HG03520 (cell line): ENCODE measurements around the gene BCAS3.
"Not testable (repeated sequence)": the region's sequence is repeated elsewhere in the genome, so short reads cannot be mapped to it uniquely, and the experiment has no call there.

Source experiments
- ATAC-seq: cut with Tn5 transposase; IDR thresholded peaks from one replicate; pipeline ENCODE4 v1.9.1; 2021; ENCODE audit warnings: mild to moderate bottlenecking, moderate library complexity; ENCODE audit not compliant: unreplicated experiment

The BCAS3 gene

DNA sequence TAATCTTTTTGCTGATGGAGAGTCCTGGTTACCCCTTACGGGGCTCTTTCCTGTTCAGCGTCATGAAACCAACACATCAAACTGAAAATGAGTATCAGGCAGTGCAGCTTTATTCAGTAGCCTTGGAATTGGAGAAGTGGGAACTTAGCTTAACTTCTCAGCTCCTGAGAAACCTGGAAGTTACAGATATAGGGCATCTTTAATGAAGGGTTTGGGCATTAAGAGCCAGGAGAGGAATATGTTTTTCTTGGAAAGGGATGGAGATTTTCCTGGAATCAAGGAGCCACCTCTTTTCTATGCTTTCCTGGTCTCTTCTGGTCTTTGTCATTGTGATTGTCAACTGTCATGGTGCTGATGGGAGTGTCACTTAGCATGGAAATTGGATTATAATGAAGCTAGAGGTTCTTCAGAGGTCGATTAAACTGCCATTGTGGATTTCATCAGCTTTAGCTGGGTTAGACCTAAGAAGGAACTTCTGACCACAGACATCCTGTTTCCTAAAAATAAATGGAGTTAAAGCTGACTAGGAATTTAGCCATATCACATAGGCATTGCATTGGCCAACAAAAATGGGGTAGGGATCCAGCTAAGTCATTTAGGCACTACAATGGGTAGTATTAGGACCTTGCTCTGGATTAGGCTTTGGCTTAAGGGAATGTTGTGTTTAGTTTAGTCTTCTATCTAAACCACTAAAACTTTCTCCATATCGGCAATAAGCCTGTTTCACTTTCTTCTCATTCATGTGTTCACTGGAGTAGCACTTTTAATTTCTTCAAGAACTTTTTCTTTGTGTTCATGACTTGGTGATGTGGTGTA, 186.4 kb downstream of the BCAS3 start:
- ATAC-seq: no peak

DNA sequence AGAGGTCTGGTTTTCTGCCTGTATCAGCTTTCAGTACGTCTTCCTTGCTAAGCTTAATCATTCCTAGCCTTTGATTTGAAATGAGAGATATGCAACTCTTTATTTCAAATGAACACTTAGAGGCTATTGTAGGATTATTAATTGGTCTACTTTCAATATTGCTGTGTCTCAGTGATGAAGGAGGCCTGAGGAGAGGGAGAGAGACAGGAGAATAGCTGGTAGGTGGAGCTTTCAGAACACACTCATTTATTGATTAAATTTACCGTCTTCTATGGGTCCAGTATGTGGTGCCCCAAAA, 187.0 kb downstream of the BCAS3 start:
- ATAC-seq: no peak

DNA sequence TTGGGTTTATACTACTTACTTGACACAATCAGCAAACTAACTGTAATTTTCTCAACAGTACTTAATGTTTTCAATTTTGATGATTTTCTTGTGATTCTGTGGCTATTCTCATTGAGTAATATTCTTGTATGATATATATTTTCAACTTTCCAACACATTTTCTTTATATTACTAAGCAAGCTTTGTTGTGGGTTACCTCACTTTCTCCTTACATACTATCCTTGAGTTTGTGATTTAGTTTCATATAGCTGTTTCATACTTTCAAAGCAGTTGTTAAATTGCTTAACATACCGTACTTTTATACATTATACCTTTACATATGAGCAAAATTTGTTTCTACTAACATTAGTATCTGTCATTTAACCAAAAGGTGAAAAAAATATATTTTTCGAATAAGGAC, 197.1 kb downstream of the BCAS3 start:
- ATAC-seq: no peak

DNA sequence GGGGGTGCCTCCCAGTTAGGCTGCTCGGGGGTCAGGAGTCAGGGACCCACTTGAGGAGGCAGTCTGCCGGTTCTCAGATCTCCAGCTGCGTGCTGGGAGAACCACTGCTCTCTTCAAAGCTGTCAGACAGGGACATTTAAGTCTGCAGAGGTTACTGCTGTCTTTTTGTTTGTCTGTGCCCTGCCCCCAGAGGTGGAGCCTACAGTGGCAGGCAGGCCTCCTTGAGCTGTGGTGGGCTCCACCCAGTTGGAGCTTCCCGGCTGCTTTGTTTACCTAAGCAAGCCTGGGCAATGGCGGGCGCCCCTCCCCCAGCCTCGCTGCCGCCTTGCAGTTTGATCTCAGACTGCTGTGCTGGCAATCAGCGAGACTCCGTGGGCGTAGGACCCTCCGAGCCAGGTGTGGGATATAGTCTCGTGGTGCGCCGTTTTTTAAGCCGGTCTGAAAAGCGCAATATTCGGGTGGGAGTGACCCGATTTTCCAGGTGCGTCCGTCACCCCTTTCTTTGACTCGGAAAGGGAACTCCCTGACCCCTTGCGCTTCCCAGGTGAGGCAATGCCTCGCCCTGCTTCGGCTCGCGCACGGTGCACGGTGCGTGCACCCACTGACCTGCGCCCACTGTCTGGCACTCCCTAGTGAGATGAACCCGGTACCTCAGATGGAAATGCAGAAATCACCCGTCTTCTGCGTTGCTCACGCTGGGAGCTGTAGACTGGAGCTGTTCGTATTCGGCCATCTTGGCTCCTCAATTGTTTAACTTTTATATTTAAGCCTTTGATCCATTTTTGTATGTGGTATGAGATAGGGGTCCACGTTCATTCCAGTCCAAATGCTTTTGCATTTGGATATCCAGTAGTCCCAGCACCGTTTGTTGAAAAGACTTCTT, 209.3 kb downstream of the BCAS3 start:
- not testable (repeated sequence) for ATAC-seq

DNA sequence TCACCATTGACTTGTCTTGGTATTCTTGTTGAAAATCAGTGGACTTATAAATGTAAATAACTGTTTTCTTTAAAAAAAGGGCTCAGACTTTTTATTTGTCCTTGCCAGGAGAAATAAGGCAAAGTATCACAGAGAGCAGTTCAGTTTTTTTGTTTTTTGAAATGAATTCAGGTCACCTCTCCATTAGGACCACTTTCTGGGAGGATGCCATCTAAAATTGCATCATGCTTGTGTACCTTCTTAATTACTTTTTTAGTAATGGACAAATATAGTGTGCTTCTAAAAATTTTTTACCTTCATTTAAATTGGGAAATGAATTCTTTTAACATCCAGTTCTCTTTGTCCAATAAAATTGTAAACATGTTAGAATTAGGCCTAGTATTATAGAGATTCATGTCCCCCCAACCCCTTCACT, 210.0 kb downstream of the BCAS3 start:
- no peak for ATAC-seq

DNA sequence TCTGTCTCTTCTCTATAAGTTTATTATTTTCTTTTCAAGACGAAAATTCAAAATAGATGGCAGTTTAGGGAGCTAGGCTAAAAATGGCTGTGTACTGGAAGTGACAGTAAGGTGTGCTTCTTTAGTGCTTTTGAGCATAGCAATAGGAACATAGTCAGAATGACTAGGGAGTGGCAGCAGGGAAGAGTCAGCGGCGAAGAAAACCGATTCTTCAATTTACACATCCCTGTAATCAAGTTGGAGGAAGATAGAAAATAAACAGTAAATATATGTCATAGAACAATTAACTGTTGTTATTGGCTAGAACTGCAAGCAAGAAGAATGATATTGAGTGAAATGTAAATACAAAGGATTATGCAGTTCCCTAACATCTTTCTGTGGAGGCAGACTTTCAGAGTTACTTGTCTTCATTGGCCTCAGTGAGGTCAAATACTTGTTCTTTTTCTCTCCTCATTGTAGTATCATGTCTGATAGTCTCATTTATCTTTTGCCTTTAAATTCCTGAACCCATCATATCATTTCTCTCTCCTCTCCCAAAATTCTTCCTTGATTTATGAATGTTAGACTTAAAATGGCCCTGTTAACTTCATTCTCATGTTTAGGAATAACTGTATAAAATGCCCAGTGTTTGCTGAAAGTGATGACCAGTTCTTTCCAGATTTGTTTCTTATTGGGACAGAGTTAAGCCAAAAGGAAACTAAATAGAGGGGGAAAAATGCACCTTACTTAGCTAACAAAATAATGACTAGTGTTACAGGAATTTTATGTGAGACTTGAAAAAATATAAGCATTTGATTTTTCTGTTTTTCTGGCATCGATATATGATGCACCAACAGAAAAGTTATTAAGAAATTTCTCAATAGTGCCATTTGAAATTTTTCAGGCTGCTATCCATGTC, 211.4 kb downstream of the BCAS3 start:
- no peak for ATAC-seq

DNA sequence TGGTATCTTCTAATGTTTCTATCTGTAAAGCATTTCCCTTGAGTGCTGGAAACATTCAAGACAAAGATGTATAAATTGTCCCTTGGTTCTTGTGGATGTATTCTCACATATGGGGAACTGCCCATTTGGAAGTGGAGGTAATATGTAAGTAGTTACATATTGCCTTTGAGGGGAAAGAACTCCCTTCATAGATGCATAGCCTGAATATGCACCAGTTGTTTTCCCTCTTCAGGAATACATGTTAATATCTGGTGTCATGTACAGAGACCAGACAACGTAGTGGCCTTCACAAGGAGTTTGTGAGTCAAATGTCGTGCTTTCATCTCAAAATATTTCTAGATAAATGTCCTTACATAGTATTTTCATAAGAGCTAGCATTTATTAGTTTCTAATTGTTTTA, 213.5 kb downstream of the BCAS3 start:
- no peak for ATAC-seq

DNA sequence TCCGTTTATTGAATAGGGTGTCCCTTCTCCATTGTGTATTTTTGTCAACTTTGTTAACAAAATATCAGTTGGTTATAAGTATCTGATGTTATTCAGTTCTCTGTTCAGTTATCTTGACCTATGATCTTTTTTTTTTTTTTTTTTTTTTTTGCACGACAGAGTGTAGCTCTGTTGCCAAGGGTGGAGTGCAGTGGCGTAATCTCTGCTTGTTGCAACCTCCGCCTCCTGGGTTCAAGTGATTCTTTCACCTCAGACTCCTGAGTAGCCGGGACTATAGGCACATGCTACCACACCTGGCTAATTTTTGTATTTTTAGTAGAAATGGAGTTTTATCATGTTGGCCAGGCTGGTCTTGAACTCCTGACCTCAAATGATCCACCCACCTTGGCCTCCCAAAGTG, 215.8 kb downstream of the BCAS3 start:
- no peak for ATAC-seq

DNA sequence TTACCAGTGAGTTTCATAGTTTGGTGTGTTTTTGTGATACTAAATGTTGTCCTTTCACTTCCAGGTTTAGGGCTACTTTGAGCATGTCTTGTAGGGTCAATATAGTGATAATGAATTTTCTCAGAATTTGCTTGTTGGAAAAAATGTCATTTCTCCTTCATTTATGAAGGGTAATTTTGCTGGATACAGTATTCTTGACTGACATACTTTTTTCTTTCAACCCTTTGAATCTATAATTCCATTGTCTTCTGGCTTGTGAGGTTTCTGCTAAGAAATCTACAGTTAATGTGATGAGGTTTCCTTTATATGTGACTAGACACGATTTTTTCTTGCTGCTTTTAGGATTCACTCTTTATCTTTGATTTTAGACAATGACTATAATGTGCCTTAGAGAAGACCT, 219.3 kb downstream of the BCAS3 start:
- no peak for ATAC-seq

DNA sequence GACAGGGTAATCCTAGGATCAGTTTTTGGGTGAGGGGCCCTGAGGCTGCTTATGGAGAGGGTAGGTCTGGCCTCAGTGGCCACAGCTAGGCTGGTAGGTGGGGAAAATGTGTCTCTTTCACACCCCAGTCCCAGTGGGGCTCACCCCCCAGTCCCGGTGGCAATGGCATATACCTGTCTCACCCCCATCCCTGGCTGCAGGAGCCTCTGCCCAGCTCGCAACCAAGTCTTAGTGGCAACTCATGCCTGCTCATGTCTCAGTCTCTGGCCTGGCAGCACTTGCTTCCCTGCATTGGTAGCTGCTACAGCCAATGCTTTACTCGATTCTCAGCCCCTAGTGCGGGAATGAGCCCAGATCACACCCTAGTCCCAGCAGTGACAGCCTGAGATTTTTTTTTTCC, 221.5 kb downstream of the BCAS3 start:
- ATAC-seq: no peak

DNA sequence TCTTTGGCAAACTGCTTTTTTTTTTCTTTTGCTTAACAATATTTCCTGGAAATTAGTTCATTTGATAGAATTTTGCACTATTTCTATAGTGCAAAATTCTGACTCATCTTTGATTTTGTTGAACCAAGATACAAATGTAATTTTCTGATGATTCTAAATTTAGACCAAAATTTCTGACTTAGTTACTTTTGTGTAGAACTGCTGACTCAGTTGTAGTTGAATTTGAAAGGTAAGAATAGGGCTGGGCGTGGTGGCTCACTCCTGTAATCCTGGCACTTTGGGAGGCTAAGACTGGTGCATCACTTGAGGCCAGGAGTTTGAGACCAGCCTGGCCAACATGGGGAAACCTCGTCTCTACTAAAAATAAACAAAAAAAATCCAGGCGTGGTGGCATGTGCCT, 223.0 kb downstream of the BCAS3 start:
- ATAC-seq: no peak

DNA sequence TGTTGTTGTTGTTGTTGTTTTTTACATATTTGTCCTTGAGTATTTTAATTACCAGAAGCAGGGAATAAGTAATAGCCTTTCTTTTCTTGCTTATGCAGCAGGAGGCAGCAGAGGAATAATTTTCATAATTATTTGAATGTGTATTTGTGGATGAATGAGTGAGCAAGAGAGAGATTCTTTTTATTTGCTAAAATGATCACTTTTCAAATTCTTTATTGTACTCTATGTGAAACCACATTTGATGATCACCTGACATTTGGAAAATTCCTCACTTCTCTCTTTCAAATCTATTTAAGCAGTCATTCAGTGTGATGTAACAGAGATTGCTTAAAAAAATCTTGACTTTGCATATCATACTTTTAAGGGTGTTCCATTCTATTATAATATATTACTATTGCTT, 223.6 kb downstream of the BCAS3 start:
- ATAC-seq: no peak

DNA sequence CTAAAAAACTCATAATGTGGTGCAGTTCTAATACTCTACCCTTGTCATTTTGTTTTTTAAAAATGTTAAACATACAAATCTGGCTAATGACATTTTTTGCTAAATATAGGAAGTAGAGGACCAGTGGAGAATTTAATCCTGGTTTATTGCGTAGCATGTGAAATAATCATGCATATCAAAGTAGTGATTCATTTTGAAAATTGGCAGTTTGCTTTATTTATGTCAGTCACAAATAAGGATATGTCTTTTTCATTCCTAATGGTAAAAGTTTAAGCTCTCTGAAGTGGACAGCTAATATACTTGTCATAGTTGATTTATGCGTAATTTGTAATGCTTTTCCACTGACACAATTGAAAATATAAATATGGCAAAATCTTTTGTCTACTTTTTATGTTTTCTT, 224.2 kb downstream of the BCAS3 start:
- no peak for ATAC-seq

DNA sequence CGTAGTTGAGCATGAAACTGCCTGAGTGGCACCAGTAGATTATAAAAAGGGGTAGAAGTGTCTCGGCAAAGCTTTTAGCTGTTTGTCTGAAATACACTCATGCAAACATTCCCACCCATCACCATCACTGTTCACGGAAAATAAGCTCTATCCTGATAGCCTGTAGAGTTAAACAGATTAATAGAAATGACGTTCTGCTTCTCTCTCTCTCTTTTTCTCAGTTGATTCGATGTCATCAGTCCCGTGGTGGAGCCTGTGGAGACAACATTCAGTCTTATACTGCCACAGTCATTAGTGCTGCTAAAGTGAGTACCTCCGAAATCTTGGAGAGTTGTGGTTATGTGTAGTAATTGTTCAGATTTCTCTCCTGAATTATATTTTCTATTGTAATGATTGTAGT, 224.7 kb downstream of the BCAS3 start:
- ATAC-seq: no peak

DNA sequence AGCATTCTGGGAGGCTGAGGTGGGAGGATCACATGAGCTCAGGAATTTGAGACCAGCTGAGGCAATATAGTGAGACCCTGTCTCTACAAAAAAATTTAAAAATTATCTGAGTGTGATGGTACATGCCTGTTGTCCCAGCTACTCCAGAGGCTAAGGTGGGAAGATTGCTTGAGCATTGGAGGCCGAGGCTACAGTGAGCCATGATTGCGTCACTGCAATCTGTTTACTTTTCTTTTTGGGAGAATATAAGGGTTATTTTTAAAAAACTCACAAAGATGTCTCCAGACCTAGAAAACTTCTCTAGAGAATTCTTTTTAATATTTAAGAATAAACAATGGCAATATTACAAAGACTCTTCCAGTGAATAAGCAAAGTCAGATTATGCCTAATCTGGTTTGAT, 226.9 kb downstream of the BCAS3 start:
- no peak for ATAC-seq

DNA sequence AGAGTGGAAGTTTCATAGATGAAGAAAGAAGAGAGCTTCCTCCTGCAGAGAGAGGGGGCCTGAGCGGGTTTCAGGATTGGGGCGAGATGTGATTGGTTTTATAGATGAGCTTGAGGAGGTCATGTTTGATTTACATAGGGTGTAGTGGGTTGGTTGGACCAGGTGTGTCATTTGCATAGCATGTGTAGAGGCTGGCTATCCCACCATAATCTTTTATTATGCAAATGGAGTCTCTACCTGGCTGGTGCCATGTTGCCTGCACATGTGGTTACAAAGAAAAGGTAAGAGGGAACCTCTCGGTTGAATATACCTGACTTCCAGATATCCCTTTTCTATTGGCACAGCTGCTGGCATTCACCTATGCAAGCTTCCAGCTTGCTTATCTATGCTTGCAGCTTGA, 228.1 kb downstream of the BCAS3 start:
- ATAC-seq: no peak

DNA sequence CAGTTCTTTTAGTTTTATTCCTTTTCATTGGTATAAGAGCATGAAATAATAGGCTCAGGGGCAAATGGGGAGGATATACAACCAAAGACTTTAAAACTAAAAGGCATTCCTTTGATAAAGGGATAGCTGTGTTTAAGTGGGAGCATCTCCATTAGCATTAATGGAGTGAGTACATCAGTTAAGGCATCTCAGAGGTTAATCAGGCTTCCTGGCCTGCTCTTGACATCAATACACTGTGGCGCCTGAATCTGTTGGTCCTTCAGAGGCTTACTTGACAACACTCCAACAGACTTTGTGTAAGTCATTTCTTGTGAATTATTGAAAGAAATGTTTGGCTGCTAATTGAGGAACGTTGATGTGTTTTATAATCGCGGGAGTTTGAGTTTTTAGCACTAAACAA, 230.7 kb downstream of the BCAS3 start:
- no peak for ATAC-seq

DNA sequence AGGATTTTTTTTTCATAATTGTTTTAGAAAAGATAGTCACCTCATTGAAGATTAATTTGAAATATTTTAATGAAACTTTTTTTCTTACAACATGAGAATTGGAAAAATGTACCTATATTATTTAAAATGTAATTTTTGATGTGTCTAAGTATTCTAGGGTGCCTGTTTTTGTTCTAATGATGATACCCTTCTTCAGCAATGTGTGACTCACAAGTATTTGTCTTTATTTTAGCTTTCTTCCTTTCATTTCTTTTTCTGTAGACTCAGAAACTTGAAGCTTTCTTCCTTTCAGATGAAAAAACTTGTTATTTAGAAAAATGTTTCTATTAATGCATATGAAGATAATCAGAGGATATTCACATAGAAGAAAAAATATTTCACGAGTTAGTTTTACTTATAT, 231.8 kb downstream of the BCAS3 start:
- no peak for ATAC-seq

DNA sequence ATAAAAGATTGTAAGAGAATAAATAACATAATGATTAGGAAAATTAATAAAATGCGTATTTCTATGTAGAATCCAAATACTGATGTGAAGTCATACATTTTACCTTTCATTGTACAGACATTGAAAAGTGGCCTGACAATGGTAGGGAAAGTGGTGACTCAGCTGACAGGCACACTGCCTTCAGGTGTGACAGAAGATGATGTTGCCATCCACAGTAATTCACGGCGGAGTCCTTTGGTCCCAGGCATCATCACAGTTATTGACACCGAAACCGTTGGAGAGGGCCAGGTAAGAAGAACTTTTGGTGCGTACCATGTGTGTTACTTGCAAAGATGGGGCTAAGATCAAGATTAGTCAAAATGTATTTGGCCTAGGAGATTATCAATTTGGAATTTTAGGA, 232.8 kb downstream of the BCAS3 start:
- ATAC-seq: no peak

DNA sequence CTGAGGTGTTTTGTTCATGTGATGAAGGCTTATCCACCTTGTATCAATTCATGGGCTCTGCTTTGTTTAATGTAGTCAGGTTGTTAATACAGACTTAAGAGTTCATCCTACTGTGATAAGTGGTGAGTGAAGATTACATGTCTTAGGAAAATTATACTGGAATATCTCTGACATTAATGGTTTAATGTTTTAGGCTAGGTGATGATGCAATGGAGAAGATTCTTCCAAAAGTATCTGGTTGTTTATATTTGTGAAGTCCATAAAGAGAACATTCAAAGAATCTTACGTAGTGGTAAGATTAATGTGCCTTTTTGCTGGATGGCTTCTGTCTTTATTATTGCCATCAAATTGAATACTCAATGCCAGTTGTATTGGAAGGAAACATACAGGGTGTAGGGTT, 236.4 kb downstream of the BCAS3 start:
- ATAC-seq: no peak

DNA sequence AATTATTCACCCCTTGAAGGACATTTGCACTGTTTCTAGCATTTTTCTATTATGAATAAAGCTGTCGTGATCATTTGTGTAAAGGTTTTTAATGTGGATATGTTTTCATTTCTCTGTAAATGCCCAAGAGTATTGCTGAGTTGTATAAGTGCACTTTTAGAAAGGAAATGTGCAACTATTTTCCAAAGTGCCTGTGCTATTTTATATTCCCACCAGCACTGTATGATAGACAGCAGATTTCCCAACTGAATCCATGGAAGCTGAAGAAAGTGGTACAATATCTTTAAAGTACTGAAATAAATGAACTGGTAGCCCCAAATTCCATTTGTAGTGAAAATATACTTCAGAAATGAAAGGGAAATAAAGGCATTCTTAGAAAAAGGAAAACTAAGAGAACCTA, 238.4 kb downstream of the BCAS3 start:
- no peak for ATAC-seq
